GM12872 (cell line): Measurements from ENCODE around the gene PPP4R2.

ENCODE experiments used
- TF ChIP-seq, protein P1 (sequence below): IDR thresholded peaks from 3 replicates; pipeline ENCODE4 v1.5.1; 2011; ENCODE audit warnings: low read depth, mild to moderate bottlenecking, low read length, moderate library complexity; ENCODE audit not compliant: insufficient read depth

Gene PPP4R2

DNA sequence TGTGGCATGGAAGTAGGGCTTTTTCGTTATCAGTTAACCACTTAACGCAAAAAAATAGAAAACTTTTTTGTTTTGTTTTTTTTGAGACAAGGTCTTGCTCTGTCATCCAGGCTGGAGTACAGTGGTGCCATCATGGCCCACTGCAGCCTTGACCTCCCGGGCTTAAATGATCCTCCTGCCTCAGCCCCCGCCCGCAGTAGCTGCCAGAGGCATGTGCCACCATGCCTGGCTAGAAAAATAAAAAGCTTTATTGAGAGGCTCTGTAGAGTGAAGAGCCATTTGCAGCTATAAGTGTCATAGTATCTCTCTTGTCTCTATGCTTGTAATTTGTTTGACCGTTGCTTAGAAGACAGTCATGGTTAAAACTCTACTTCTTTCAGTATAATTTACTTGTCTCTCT is 13.5 kb downstream of the PPP4R2 start:
- TF ChIP-seq, protein P1, sequence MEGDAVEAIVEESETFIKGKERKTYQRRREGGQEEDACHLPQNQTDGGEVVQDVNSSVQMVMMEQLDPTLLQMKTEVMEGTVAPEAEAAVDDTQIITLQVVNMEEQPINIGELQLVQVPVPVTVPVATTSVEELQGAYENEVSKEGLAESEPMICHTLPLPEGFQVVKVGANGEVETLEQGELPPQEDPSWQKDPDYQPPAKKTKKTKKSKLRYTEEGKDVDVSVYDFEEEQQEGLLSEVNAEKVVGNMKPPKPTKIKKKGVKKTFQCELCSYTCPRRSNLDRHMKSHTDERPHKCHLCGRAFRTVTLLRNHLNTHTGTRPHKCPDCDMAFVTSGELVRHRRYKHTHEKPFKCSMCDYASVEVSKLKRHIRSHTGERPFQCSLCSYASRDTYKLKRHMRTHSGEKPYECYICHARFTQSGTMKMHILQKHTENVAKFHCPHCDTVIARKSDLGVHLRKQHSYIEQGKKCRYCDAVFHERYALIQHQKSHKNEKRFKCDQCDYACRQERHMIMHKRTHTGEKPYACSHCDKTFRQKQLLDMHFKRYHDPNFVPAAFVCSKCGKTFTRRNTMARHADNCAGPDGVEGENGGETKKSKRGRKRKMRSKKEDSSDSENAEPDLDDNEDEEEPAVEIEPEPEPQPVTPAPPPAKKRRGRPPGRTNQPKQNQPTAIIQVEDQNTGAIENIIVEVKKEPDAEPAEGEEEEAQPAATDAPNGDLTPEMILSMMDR: no peak

DNA sequence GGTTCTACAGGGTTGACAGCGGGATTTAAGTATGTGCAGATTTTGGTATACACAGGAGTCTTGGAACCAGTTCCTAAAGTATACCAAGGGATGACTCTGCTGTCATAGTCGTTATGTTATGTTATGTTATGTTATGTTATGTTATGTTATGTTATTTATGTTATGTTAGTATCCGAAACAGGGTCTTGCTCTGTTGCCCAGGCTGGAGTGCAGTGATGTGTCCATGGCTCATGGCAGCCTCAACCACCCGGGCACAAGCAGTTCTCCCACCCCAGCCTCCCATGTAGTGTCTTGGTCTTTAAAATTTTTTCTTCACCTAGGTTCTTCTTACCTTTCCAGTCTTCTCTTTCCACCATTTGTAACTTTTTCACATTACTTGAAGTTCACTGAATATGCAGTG is 21.7 kb downstream of the PPP4R2 start:
- TF ChIP-seq, protein P1: no peak

DNA sequence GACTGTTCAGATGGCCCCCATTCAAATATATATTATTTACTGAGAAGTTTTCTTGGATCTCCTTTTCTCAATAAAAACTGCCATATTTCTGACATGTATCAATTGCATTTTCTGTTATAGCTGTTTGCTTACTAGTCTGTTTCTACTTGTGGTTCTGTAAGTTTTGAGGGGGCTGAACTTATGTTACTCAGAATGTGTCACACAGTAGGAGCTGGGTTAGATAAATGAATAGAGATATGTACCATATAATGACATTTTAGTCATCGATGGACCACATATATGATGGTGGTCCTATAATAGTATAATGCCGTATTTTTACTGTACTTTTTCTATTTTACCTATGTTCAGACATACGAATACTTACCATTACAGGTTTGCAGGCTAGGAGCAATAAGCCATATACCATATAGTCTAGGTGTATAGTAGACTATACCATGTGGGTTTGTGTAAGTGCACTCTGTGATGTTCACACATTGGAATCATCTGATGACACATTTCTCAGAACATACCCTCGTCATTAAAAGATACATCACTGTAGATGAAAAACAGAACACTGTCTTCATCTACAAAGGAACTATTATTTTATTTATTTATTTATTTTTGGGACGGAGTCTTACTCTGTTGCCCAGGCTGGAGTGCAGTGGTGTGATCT is 22.3 kb downstream of the PPP4R2 start:
- TF ChIP-seq, protein P1: no peak

DNA sequence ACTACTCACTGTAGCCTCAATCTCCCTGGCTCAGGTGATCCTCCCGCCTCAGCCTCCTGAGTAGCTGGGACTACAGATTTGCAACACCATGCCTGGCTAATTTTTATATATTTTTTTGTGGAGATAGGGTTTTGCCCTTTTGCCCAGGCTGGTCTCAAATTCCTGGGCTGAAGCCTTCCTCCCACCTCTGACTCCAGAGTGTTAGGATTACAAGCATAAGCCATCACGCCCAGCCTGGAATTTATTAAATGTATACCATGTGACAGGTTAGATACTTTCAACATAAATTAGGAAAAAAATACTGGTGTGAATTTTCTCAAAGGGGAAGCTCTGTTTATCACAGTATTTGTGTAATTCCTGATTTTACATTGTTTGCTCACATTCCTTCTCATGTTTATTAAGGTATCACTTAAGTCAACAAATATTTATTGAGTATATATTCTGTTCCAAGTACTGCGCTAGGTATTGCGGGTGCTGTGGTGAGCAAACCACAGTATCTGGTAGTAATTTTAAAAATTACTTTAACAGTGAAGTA is 24.8 kb downstream of the PPP4R2 start:
- TF ChIP-seq, protein P1: no peak

DNA sequence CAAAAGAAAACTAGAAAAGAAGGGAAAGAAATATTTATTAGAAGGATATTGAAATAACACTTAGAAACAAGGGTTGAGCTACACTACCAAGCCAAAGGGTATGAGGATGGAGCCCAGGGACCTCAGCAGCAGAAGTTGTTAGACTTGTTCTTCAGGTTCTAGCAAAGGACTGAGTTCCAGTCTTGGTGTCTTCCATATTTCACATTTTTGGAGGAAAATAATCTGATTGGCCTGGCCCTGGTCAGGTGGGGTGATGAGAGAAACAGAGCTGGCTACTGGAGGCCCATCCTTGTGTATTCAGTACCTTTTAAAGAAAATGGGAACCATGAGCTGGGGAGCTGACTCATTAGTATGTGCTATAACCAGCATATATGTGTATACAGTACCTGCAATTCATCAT is 28.2 kb downstream of the PPP4R2 start:
- TF ChIP-seq, protein P1: no peak

DNA sequence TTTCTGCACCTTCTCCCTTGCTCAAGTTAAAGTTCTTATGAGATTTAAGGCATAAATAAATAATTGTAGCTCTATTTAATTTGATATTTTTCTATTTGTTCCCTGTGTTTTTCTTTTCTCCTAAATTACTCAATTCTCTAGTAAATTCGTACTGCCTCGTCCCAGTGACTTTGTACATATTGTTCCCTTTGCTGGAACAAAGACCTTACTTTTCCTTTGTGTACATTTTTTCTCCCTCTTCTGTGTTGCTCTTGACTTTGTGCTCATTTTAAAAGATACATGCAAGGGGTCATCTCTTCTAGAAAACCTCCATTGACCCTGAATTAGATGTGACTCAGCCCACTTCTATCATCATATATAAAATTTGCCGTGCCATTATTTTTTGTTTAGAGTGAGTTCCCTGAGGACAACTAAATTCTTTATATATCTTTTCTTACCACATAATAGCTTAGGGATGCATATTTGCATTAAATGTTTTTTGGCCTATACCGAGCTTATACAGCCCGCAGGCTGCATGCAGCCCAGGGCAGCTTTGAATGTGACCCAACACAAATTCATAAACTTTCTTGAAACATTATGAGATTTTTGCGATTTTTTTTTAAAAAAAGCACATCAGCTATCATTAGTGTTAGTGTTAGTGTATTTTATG is 29.6 kb downstream of the PPP4R2 start:
- TF ChIP-seq, protein P1: no peak

DNA sequence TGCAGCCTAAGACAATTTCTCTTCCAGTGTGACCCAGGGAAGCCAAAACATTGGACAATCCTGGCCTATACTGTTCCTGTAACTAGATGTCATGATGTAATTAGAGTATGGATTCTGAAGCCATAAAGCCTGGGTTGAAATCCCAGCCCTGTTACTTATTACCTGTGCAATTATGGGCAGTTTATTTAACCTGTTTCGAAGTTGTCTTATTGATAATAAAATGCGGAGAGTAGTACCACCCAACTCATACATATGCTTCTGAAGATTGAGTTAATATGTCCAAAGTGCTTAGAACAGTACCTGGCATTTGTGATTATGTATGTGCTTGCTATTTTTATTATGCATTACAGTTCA is 30.1 kb downstream of the PPP4R2 start:
- TF ChIP-seq, protein P1: no peak
